Panc1 (cell line): ENCODE results near the gene MACO1. TPM values are rescaled to one million over a fixed set of nuclear protein-coding genes. Genes with fewer than 3 reads are reported as not detected.
"Not testable (repeated sequence)": the region's sequence is repeated elsewhere in the genome, so short reads cannot be mapped to it uniquely, and the experiment has no call there.

Source experiments
- ATAC-seq: fragments of 200-7000 bp; cut with Tn5 transposase; 2 replicates; pipeline ENCODE4 v1.9.1; 2020; ENCODE audit warnings: mild to moderate bottlenecking, moderate library complexity
- BruUV-seq: library from RNA; stranded (reverse); fragments of 400-500 nt; replicated peaks from 2 replicates; lab custom pipeline; 2021; lab: Mats Ljungman, UMichigan
- CTCF ChIA-PET: fragments of 300-600 bp; sonication (Branson Sonifier 250); formaldehyde crosslinking; loops from one replicate; lab custom pipeline; 2022; ENCODE audit warnings: antibody characterized with exemption; lab: Charles Lee
- POLR2A ChIA-PET: fragments of 300-600 bp; sonication (Branson Sonifier 250); formaldehyde crosslinking; loops from one replicate; lab custom pipeline; 2022; ENCODE audit warnings: antibody characterized with exemption; lab: Charles Lee
- DNase-seq: peaks from one replicate; pipeline ENCODE4 v3.0.0-alpha.2; 2010; ENCODE audit warnings: low read depth, low spot score
- H3K27ac ChIP-seq: 2 replicates; pipeline ENCODE4 v1.5.1; 2011; ENCODE audit warnings: mild to moderate bottlenecking, low read length, inconsistent platforms
- H3K27me3 ChIP-seq: fragments of 200-500 bp; sonication (Bioruptor generic); 2 replicates; pipeline ENCODE4 v1.6.0; 2014; ENCODE audit warnings: low read length, inconsistent platforms; ENCODE audit not compliant: control insufficient read depth, insufficient read depth
- H3K36me3 ChIP-seq: fragments of 200-500 bp; sonication (Bioruptor generic); 2 replicates; pipeline ENCODE4 v1.5.1; 2014; ENCODE audit warnings: inconsistent platforms, mild to moderate bottlenecking, low read length, moderate library complexity; ENCODE audit not compliant: control insufficient read depth, insufficient read depth
- H3K4me1 ChIP-seq: 2 replicates; pipeline ENCODE4 v1.5.1; 2011; ENCODE audit warnings: inconsistent platforms, mild to moderate bottlenecking, low read length, moderate library complexity; ENCODE audit not compliant: control insufficient read depth, insufficient read depth
- H3K4me3 ChIP-seq, 2 experiments: 2 replicates each; pipeline ENCODE4 v1.5.1; 2011 to 2012; ENCODE audit warnings: low read depth in 2 of 2, low read length in 2 of 2, mild to moderate bottlenecking in 2 of 2, inconsistent platforms in 1 of 2, moderate library complexity in 1 of 2
- H3K9me3 ChIP-seq: fragments of 200-500 bp; sonication (Bioruptor generic); 2 replicates; pipeline ENCODE4 v1.5.1; 2014; ENCODE audit warnings: low read depth, mild to moderate bottlenecking, inconsistent platforms, low read length, moderate library complexity; ENCODE audit not compliant: control insufficient read depth, insufficient read depth
- CTCF ChIP-seq: fragments of 450-650 bp; IDR thresholded peaks from 2 replicates; pipeline ENCODE4 v1.5.1; 2017; ENCODE audit warnings: mild to moderate bottlenecking
- POLR2AphosphoS5 ChIP-seq: IDR thresholded peaks from 2 replicates; pipeline ENCODE4 v1.6.1; 2012; ENCODE audit warnings: mild to moderate bottlenecking, low read depth, low read length, moderate library complexity
- SIN3A ChIP-seq: IDR thresholded peaks from 2 replicates; pipeline ENCODE4 v1.6.1; 2012; ENCODE audit warnings: low read depth, mild to moderate bottlenecking, low read length, moderate library complexity, borderline replicate concordance; ENCODE audit not compliant: insufficient read depth
- TCF7L2 ChIP-seq: IDR thresholded peaks from 2 replicates; pipeline ENCODE4 v1.6.1; 2011; ENCODE audit warnings: mild to moderate bottlenecking, low read depth, low read length, inconsistent platforms
- in situ Hi-C: cut with HindIII; loops from 2 replicates; pipeline ENCODE4 v1.10.0; 2016; ENCODE audit warnings: low sequenced_read_pairs, low pct_unique_long_range_greater_than_20kb
- intact Hi-C: fragments of 100-400 bp; cut with micrococcal nuclease; formaldehyde crosslinking; loops from one replicate; pipeline ENCODE4 v1.10.0; 2022; ENCODE audit not compliant: unreplicated experiment
- total RNA-seq: library from RNA; stranded (reverse); gene quantifications from one replicate; pipeline ENCODE4 v1.2.1, GENCODE V29; 2021; ENCODE audit not compliant: unreplicated experiment
- TF ChIP-seq, protein P1 (sequence below), 2 experiments: IDR thresholded peaks; 2 replicates each; pipeline ENCODE4 v1.6.1; 2011 to 2012; ENCODE audit warnings: low read depth in 2 of 2, control low read depth in 1 of 2, low read length in 1 of 2, mild to moderate bottlenecking in 1 of 2, moderate library complexity in 1 of 2; ENCODE audit not compliant: insufficient read depth in 1 of 2

MACO1 gene
- total RNA-seq, 1 experiment from 2014 or later = 16.5 TPM

DNA sequence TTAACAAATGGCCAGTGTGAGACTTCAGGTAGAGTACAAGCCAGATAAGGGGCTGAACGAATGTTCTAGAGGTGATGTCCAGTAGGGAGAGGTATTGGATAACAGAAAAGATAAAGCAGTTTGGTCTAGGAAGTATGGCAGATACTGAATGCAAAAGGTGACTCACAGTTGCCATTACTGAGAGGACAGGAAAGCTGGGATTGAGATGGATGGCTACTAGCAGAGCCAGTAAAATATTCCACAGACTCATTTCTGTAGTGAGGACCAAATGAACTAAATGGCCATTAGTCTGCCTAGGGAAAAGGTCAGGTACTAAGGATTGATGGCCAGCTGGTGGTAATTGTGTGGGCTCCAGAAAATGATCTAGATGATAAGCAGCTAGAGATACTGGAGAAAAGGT is 11.5 kb downstream of the MACO1 start:
- no peaks in the 10 kb centered on the region for H3K27me3 ChIP-seq
- intact Hi-C loops (no loop called here), in situ Hi-C loops (no loop called here)
- H3K36me3 ChIP-seq = no peaks in the 10 kb centered on the region
- DNase-seq = no peak
- ChIA-PET POLR2A (no interaction called here), CTCF (interaction anchor here (0.7 kb wide), 1 partner anchor 79 kb away, joined by 3 read pairs; no protein-coding TSS in a partner anchor)
- no peaks in the 10 kb centered on the region for H3K4me1 ChIP-seq
- H3K27ac ChIP-seq = no peak overlapping the region
- no peak for ATAC-seq
- no peaks in the 10 kb centered on the region for H3K9me3 ChIP-seq
- TF ChIP-seq, protein P1, sequence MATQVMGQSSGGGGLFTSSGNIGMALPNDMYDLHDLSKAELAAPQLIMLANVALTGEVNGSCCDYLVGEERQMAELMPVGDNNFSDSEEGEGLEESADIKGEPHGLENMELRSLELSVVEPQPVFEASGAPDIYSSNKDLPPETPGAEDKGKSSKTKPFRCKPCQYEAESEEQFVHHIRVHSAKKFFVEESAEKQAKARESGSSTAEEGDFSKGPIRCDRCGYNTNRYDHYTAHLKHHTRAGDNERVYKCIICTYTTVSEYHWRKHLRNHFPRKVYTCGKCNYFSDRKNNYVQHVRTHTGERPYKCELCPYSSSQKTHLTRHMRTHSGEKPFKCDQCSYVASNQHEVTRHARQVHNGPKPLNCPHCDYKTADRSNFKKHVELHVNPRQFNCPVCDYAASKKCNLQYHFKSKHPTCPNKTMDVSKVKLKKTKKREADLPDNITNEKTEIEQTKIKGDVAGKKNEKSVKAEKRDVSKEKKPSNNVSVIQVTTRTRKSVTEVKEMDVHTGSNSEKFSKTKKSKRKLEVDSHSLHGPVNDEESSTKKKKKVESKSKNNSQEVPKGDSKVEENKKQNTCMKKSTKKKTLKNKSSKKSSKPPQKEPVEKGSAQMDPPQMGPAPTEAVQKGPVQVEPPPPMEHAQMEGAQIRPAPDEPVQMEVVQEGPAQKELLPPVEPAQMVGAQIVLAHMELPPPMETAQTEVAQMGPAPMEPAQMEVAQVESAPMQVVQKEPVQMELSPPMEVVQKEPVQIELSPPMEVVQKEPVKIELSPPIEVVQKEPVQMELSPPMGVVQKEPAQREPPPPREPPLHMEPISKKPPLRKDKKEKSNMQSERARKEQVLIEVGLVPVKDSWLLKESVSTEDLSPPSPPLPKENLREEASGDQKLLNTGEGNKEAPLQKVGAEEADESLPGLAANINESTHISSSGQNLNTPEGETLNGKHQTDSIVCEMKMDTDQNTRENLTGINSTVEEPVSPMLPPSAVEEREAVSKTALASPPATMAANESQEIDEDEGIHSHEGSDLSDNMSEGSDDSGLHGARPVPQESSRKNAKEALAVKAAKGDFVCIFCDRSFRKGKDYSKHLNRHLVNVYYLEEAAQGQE (IDR thresholded peaks at IDR 0.05; ENCODE audit: insufficient read depth in 1 of 2, low read depth in 2 of 2, low read length in 1 of 2) = no peak
- TF ChIP-seq TCF7L2 (no peak), CTCF (0 out of 2 replicates have a peak, but pooled peaks have one; percentile 7)
- BruUV-seq = no TSS peak
- H3K4me3 ChIP-seq = no peak overlapping the region

DNA sequence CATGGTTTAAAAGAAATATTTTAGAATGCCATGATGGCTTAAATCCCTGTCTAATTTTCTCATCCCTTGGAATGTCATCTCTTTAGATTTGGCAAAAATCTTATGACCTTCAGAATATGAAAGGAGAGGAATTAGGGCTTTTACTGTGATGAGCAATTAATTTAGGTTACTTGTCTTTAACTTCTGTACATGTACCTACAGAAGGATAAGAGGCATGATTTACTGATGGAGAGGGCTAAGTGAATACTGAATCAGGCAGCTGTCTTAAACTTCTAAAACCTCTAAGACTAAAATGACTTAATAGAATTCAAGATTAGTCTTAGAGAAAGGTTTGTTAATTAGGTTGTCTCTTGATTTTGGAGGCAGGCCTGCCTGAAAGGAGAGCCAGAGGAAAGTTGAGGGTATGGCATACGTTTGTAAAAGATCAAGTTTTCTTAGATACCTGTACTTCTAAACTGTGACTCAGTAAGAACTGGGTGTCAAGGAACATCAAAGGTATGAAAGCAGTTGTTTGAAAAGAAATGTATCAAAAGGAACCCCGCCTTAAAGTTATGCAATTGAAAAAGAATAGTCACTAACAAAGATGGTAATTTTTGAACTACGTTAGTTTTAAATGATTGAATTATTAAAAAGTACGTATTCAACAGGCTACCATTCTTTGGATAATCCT is 12.5 kb downstream of the MACO1 start:
- in situ Hi-C loops (no loop called here), intact Hi-C loops (no loop called here)
- CTCF ChIA-PET = no interaction called here
- H3K27me3 ChIP-seq = no peaks in the 10 kb centered on the region
- no peak overlapping the region for H3K4me3 ChIP-seq
- no peaks in the 10 kb centered on the region for H3K4me1 ChIP-seq
- H3K36me3 ChIP-seq = no peaks in the 10 kb centered on the region
- BruUV-seq = TSS peak; percentile 18
- H3K27ac ChIP-seq = no peak overlapping the region
- no peak for TF ChIP-seq SIN3A
- TF ChIP-seq, protein P1 (IDR thresholded peaks at IDR 0.05; ENCODE audit: insufficient read depth in 1 of 2, low read depth in 2 of 2, low read length in 1 of 2) = no peak
- no peak for TF ChIP-seq POLR2AphosphoS5
- TF ChIP-seq TCF7L2 = no peak
- TF ChIP-seq CTCF = no peak
- no peak for DNase-seq
- POLR2A ChIA-PET = no interaction called here
- no peaks in the 10 kb centered on the region for H3K9me3 ChIP-seq
- ATAC-seq = no peak

DNA sequence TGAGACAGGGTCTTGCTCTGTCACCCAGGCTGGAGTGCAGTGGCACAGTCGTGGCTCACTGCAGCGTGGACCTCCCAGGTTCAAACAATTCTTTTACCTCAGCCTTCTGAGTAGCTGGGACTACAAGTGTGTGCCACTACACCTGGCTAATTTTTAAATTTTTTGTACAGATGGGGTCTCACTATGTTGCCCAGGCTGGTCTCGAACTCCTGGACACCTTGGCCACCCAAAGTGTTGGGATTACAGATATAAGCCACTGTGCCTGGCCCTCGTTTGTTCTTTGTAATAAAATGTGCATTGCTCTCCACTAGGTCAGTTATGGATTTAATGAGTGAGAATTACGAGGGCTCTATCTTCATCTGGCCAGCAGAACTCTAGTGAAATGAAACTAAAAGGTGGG is 13.9 kb downstream of the MACO1 start:
- intact Hi-C loops, in situ Hi-C loops, ATAC-seq, H3K4me1 ChIP-seq, H3K9me3 ChIP-seq, H3K4me3 ChIP-seq, H3K27me3 ChIP-seq, H3K36me3 ChIP-seq, DNase-seq, H3K27ac ChIP-seq, BruUV-seq: not testable (repeated sequence)
- ChIA-PET CTCF (interaction anchor here (0.6 kb wide), 1 partner anchor 26 kb away, joined by 3 read pairs; no protein-coding TSS in a partner anchor), POLR2A (interaction anchor here (0.6 kb wide), 2 partner anchors 47 to 212 kb away, joined by 5 to 7 read pairs; no protein-coding TSS in a partner anchor)
